Mononuclear cell (primary cell): ENCODE measurements around the gene GLTPD2. TPM values are rescaled to one million over a fixed set of nuclear protein-coding genes. Genes with fewer than 3 reads are reported as not detected.

ENCODE experiments used
- H3K27me3 ChIP-seq: 2 replicates; pipeline ENCODE4 v1.6.0; 2011; ENCODE audit warnings: low read length, control low read depth; ENCODE audit not compliant: insufficient read depth
- H3K4me1 ChIP-seq: 2 replicates; pipeline ENCODE4 v1.5.1; 2011; ENCODE audit warnings: mild to moderate bottlenecking, low read length, control low read depth; ENCODE audit not compliant: insufficient read depth
- H3K4me3 ChIP-seq: 2 replicates; pipeline ENCODE4 v1.5.1; 2011; ENCODE audit warnings: mild to moderate bottlenecking, low read length, moderate library complexity
- H3K9me3 ChIP-seq: 2 replicates; pipeline ENCODE4 v1.5.1; 2011; ENCODE audit warnings: low read depth, mild to moderate bottlenecking, control low read depth, low read length
- total RNA-seq: library from RNA; depleted of rRNA; stranded (reverse); fragments of >200 nt; gene quantifications from one replicate; pipeline ENCODE4 v1.2.3, GENCODE V29; 2012

GLTPD2 gene
- total RNA-seq, 1 donor = not detected

DNA sequence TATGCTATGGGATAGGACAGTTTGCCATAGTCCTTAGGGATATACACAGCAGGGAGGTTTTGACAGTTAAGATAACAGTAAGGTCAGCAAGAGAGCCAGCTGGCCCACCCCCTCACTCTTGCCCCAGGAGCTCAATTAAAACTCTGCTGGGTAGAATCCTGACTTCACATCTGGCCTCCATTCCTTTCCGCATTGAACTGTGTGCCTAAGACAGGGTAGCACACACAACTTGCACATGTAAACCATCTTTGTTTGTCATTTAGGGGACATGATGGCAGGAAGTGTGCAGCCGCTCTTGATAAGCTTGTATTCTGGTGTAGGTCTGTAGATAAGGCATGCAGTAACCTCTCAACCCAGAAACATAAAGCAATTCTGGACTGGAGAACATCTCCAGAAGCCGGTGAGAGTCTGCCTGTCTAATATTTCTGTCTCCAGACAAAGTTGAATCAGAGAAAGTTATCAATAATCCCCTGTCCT is 49.6 kb downstream of the GLTPD2 start:
- Histone ChIP-seq H3K9me3 (no peaks in the 10 kb centered on the region), H3K4me3 (no peak overlapping the region), H3K4me1 (peaks cover 56% of the 10 kb centered on the region), H3K27me3 (no peaks in the 10 kb centered on the region)

DNA sequence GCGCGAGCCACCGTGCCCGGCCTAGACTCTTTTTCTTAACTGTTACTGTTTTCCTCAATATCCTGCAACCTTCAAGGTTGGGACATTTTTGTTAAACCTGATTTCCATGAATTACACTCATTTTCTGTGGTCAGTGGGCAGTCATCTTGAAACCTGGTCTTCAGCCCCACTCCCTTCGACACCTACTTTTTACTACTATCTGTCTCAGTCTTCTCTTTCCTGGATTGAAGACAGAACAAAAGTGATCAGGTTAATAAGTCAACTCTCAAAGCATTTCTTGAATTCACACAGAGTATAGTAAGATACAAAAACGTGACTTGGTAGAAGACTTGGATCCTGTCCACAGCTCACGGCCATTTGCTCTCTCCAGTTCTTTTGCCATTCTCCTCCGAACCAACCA is 50.5 kb downstream of the GLTPD2 start:
- Histone ChIP-seq H3K4me3 (no peak overlapping the region), H3K27me3 (no peaks in the 10 kb centered on the region), H3K9me3 (no peaks in the 10 kb centered on the region), H3K4me1 (peaks cover 57% of the 10 kb centered on the region)

Other genes with a start within 250 kb of the GLTPD2 start
- gene MYBBP1A, start 233.6 kb upstream of the GLTPD2 start, total RNA-seq = 24.6 TPM
- gene GGT6, start 228.4 kb upstream of the GLTPD2 start, total RNA-seq = not detected
- gene SMTNL2, start 204.4 kb upstream of the GLTPD2 start, total RNA-seq = not detected
- gene ALOX15, start 147.3 kb upstream of the GLTPD2 start, total RNA-seq = not detected
- gene PELP1, start 84.8 kb upstream of the GLTPD2 start, total RNA-seq = 16.3 TPM
- 201 TPM for gene ARRB2, start 78.3 kb upstream of the GLTPD2 start, total RNA-seq
- 4.8 TPM for gene MED11, start 57.5 kb upstream of the GLTPD2 start, total RNA-seq
- 1.3 TPM for gene ZMYND15, start 49.1 kb upstream of the GLTPD2 start, total RNA-seq
- 32.6 TPM for gene CXCL16, start 49.0 kb upstream of the GLTPD2 start, total RNA-seq
- gene TM4SF5, start 17.1 kb upstream of the GLTPD2 start, total RNA-seq = not detected
- not detected for gene VMO1, start 2.6 kb upstream of the GLTPD2 start, total RNA-seq
- gene PSMB6, start 7.2 kb downstream of the GLTPD2 start, total RNA-seq = 41.5 TPM
- gene PLD2, start 18.2 kb downstream of the GLTPD2 start, total RNA-seq = 7.9 TPM
- 68.8 TPM for gene MINK1, start 44.4 kb downstream of the GLTPD2 start, total RNA-seq
- gene C17orf107, start 110.6 kb downstream of the GLTPD2 start, total RNA-seq = 26.4 TPM
- gene CHRNE, start 114.1 kb downstream of the GLTPD2 start, total RNA-seq = 2.2 TPM
- gene GP1BA, start 143.3 kb downstream of the GLTPD2 start, total RNA-seq = 4.2 TPM
- 17.1 TPM for gene SLC25A11, start 151.1 kb downstream of the GLTPD2 start, total RNA-seq
- gene RNF167, start 151.3 kb downstream of the GLTPD2 start, total RNA-seq = 19.3 TPM
- 414 TPM for gene PFN1, start 159.6 kb downstream of the GLTPD2 start, total RNA-seq
- 3.9 TPM for gene ENO3, start 162.2 kb downstream of the GLTPD2 start, total RNA-seq
- 30.4 TPM for gene SPAG7, start 178.9 kb downstream of the GLTPD2 start, total RNA-seq
- 12.9 TPM for gene CAMTA2, start 198.7 kb downstream of the GLTPD2 start, total RNA-seq
- gene INCA1, start 208.6 kb downstream of the GLTPD2 start, total RNA-seq = not detected
- gene KIF1C, start 209.0 kb downstream of the GLTPD2 start, total RNA-seq = 8.1 TPM
- gene SLC52A1, start 246.5 kb downstream of the GLTPD2 start, total RNA-seq = not detected